ENCODE measurements around the gene CYB5R3.
"Not testable (repeated sequence)": the region's sequence is repeated elsewhere in the genome, so short reads cannot be mapped to it uniquely, and the experiment has no call there.

- TF ChIP-seq POLR2AphosphoS5, EP300, CTCF (IDR thresholded peaks at IDR 0.05): not testable (repeated sequence)
Observed at GRCh38 chr22:42615860-42616175, 33.4 kb downstream of the CYB5R3 start.

All from gastroesophageal sphincter (tissue), 3 donors.